NCI-H82 (cell line): Measurements from ENCODE around the gene KIF24.
"Not testable (repeated sequence)": the region's sequence is repeated elsewhere in the genome, so short reads cannot be mapped to it uniquely, and the experiment has no call there.

Experiments used
- DNase-seq: peaks from one replicate; lab custom pipeline; 2025; lab: John Stamatoyannopoulos, UW

The KIF24 gene

GRCh38 chr9:34365282-34365681 lies 36.2 kb upstream of the KIF24 start:
- DNase-seq: no peak

GRCh38 chr9:34363619-34364351 lies 34.7 kb upstream of the KIF24 start:
- DNase-seq: peak; percentile 84

- DNase-seq: no peak
Observed at GRCh38 chr9:34362614-34363214, 33.6 kb upstream of the KIF24 start.

- DNase-seq: not testable (repeated sequence)
Observed at GRCh38 chr9:34352957-34353356, 23.9 kb upstream of the KIF24 start.

- DNase-seq: not testable (repeated sequence)
Observed at GRCh38 chr9:34352122-34352652, 23.1 kb upstream of the KIF24 start.

GRCh38 chr9:34349324-34349723 lies 20.3 kb upstream of the KIF24 start:
- DNase-seq: no peak

- no peak for DNase-seq
Observed at GRCh38 chr9:34347800-34348158, 18.7 kb upstream of the KIF24 start.

- peak; percentile 52 for DNase-seq
Observed at GRCh38 chr9:34346873-34347799, 18.1 kb upstream of the KIF24 start.

GRCh38 chr9:34343605-34344004 lies 14.5 kb upstream of the KIF24 start:
- no peak for DNase-seq

GRCh38 chr9:34343090-34343489 lies 14.0 kb upstream of the KIF24 start:
- DNase-seq: no peak

- DNase-seq: no peak
Observed at GRCh38 chr9:34341659-34342295, 12.7 kb upstream of the KIF24 start.

- DNase-seq: no peak
Observed at GRCh38 chr9:34338665-34339385, 9.8 kb upstream of the KIF24 start.

- not testable (repeated sequence) for DNase-seq
Observed at GRCh38 chr9:34338079-34338478, 9.0 kb upstream of the KIF24 start.

- no peak for DNase-seq
Observed at GRCh38 chr9:34337403-34337802, 8.3 kb upstream of the KIF24 start.

GRCh38 chr9:34335376-34335775 lies 6.3 kb upstream of the KIF24 start:
- no peak for DNase-seq

GRCh38 chr9:34334916-34335315 lies 5.8 kb upstream of the KIF24 start:
- no peak for DNase-seq

GRCh38 chr9:34334337-34334824 lies 5.3 kb upstream of the KIF24 start:
- DNase-seq: peak; percentile 26

GRCh38 chr9:34333836-34334235 lies 4.8 kb upstream of the KIF24 start:
- DNase-seq: no peak

GRCh38 chr9:34332076-34332964 lies 3.3 kb upstream of the KIF24 start:
- peak; percentile 77 for DNase-seq

- no peak for DNase-seq
Observed at GRCh38 chr9:34331196-34331595, 2.1 kb upstream of the KIF24 start.
